Right renal cortex interstitium (tissue), 3 donors: ENCODE measurements around the gene SMC1A. TPM values are rescaled to one million over a fixed set of nuclear protein-coding genes. Genes with fewer than 3 reads are reported as not detected.

Experiments
- DNase-seq, 3 donors: peaks; one replicate each; pipeline ENCODE4 v3.0.0-alpha.2; 2013; ENCODE audit warnings: low read depth in 3 of 3, low spot score in 2 of 3
- polyA plus RNA-seq, 3 donors: library from polyadenylated mRNA; unstranded; fragments of 120-200 nt; gene quantifications; one replicate each; pipeline ENCODE4 v1.2.1, GENCODE V29; 2013; ENCODE audit not compliant: insufficient read length in 3 of 3

The SMC1A gene
- polyA plus RNA-seq, 3 donors = 110 to 122 (median 120) TPM

- no peak for DNase-seq
These were observed 67.8 kb downstream of the SMC1A start for GRCh38 chrX:53354669-53355068.

- DNase-seq = no peak
These were observed 74.5 kb downstream of the SMC1A start for GRCh38 chrX:53347948-53348347.

- DNase-seq = no peak
These were observed 81.4 kb downstream of the SMC1A start for GRCh38 chrX:53340852-53341645.

GRCh38 chrX:53337101-53337500 lies 85.4 kb downstream of the SMC1A start:
- no peak for DNase-seq

- DNase-seq = no peak
These were observed 88.6 kb downstream of the SMC1A start for GRCh38 chrX:53333853-53334252.

GRCh38 chrX:53332204-53332603 lies 90.2 kb downstream of the SMC1A start:
- no peak for DNase-seq

GRCh38 chrX:53330331-53330730 lies 92.1 kb downstream of the SMC1A start:
- no peak for DNase-seq

- DNase-seq = no peak
These were observed 97.7 kb downstream of the SMC1A start for GRCh38 chrX:53324803-53325202.

Other genes with a start within 250 kb of the SMC1A start
- 10 to 100 TPM; 59.8 to 71.3 (median 66.8) TPM for gene KDM5C, start 197.4 kb downstream of the SMC1A start, polyA plus RNA-seq
- gene IQSEC2, start 141.1 kb downstream of the SMC1A start, polyA plus RNA-seq = 10 to 100 TPM; 12.3 to 13.6 (median 12.9) TPM
- gene RIBC1, start 219 bp upstream of the SMC1A start, polyA plus RNA-seq = 1 to 10 TPM; 3.5 to 5.0 (median 5.0) TPM
- 100 to 1,000 TPM; 112 to 121 (median 117) TPM for gene HSD17B10, start 11.7 kb upstream of the SMC1A start, polyA plus RNA-seq